Stimulated activated CD4-positive, alpha-beta T cell treated with anti-CD3 and anti-CD28 coated beads, Interleukin-1b, Interleukin-23, amount 100 ng/mL, for 1 hour (primary cell): ENCODE data around the gene HGF.
"Not testable (repeated sequence)": the region's sequence is repeated elsewhere in the genome, so short reads cannot be mapped to it uniquely, and the experiment has no call there.

ENCODE experiments used
- DNase-seq, 2 donors: peaks; one replicate each; pipeline ENCODE4 v3.0.0-alpha.2; 2020; ENCODE audit warnings: low read depth in 2 of 2

The HGF gene

GRCh38 chr7:81776161-81776560 lies 6.3 kb upstream of the HGF start:
- no peak for DNase-seq

- DNase-seq, result no peak
These were observed 5.7 kb upstream of the HGF start for GRCh38 chr7:81775560-81775959.

- DNase-seq, result no peak
These were observed 4.7 kb upstream of the HGF start for GRCh38 chr7:81774551-81774950.

- no peak for DNase-seq
These were observed 929 bp upstream of the HGF start for GRCh38 chr7:81770728-81771223.

GRCh38 chr7:81768951-81769778 lies 682 bp downstream of the HGF start:
- no peak for DNase-seq

- DNase-seq, result no peak
These were observed 1.9 kb downstream of the HGF start for GRCh38 chr7:81767926-81768325.

- DNase-seq, result no peak
These were observed 8.0 kb downstream of the HGF start for GRCh38 chr7:81761821-81762220.

- DNase-seq, result no peak
These were observed 8.8 kb downstream of the HGF start for GRCh38 chr7:81761031-81761430.

GRCh38 chr7:81754918-81755696 lies 14.7 kb downstream of the HGF start:
- no peak for DNase-seq

- no peak for DNase-seq
These were observed 16.5 kb downstream of the HGF start for GRCh38 chr7:81753392-81753791.

GRCh38 chr7:81752318-81752714 lies 17.5 kb downstream of the HGF start:
- DNase-seq, result no peak

- no peak for DNase-seq
These were observed 18.1 kb downstream of the HGF start for GRCh38 chr7:81751619-81752317.

GRCh38 chr7:81745637-81746036 lies 24.2 kb downstream of the HGF start:
- no peak for DNase-seq

GRCh38 chr7:81744389-81744788 lies 25.5 kb downstream of the HGF start:
- DNase-seq, result no peak

- no peak for DNase-seq
These were observed 26.2 kb downstream of the HGF start for GRCh38 chr7:81743665-81744064.

GRCh38 chr7:81743201-81743600 lies 26.6 kb downstream of the HGF start:
- no peak for DNase-seq

GRCh38 chr7:81740403-81740802 lies 29.4 kb downstream of the HGF start:
- DNase-seq, result no peak

GRCh38 chr7:81736091-81736490 lies 33.8 kb downstream of the HGF start:
- no peak for DNase-seq

- DNase-seq, result no peak
These were observed 44.1 kb downstream of the HGF start for GRCh38 chr7:81725812-81726127.

GRCh38 chr7:81725003-81725811 lies 44.6 kb downstream of the HGF start:
- DNase-seq, result no peak

- not testable (repeated sequence) for DNase-seq
These were observed 47.6 kb downstream of the HGF start for GRCh38 chr7:81722250-81722649.

- DNase-seq, result no peak
These were observed 48.4 kb downstream of the HGF start for GRCh38 chr7:81721437-81721836.
